ENCODE measurements around the gene ABCB9.

The ABCB9 gene

DNA sequence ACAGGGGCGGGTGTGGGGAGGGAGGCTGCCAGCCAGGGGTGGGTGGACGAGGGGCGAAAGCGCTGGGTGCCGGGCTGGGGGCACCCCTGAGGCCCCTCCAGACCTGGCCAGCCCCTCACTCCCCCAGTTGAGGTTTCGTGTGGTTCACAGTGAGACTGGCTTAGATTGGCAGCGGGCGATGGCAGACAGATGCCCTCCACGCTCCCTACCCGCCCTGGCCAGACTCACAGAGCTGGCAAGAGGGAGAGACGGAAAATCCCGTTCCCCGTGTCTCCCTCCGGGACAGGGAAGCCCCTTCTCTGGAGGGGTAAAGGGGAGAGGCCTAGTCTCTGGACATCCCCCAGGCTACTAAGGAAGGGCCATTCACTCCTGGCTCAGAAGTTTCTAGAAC lies 37.1 kb downstream of the ABCB9 start:
- H3K9me2 ChIP-seq (replicated peaks; ENCODE audit: control insufficient read depth, low read length) = no peaks in the 10 kb centered on the region
- H3K79me2 ChIP-seq (ENCODE audit: control insufficient read depth, low read length) = no peaks in the 10 kb centered on the region
- H3K9me3 ChIP-seq (ENCODE audit: control insufficient read depth, insufficient read depth, low read length) = no peaks in the 10 kb centered on the region
- no peak overlapping the region for H3K4me2 ChIP-seq (ENCODE audit: low read length)
- TF ChIP-seq EZH2phosphoT487 (IDR thresholded peaks at IDR 0.05; ENCODE audit: borderline replicate concordance, low read length) = no peak
- no peaks in the 10 kb centered on the region for H3K27me3 ChIP-seq (ENCODE audit: control insufficient read depth, low read length)
- H3K36me3 ChIP-seq (ENCODE audit: control insufficient read depth, low read length) = no peaks in the 10 kb centered on the region
- no peak overlapping the region for H3K27ac ChIP-seq (ENCODE audit: low read depth, low read length)
- H3K4me3 ChIP-seq (ENCODE audit: low read length) = no peak overlapping the region
- H4K20me1 ChIP-seq (ENCODE audit: control insufficient read depth, insufficient read depth, low read depth, low read length) = no peaks in the 10 kb centered on the region
- H3K4me1 ChIP-seq (ENCODE audit: control insufficient read depth, low read length) = peaks cover 56% of the 10 kb centered on the region
- H3F3A ChIP-seq (ENCODE audit: control insufficient read depth, insufficient read depth) = peaks cover 11% of the 10 kb centered on the region

- H3F3A ChIP-seq (ENCODE audit: control insufficient read depth, insufficient read depth) = peaks cover 6% of the 10 kb centered on the region
- H4K20me1 ChIP-seq (ENCODE audit: control insufficient read depth, insufficient read depth, low read depth, low read length) = no peaks in the 10 kb centered on the region
- no peaks in the 10 kb centered on the region for H3K79me2 ChIP-seq (ENCODE audit: control insufficient read depth, low read length)
- peaks cover 50% of the 10 kb centered on the region for H3K4me1 ChIP-seq (ENCODE audit: control insufficient read depth, low read length)
- no peaks in the 10 kb centered on the region for H3K27me3 ChIP-seq (ENCODE audit: control insufficient read depth, low read length)
- H3K4me3 ChIP-seq (ENCODE audit: low read length) = no peak overlapping the region
- no peaks in the 10 kb centered on the region for H3K9me2 ChIP-seq (replicated peaks; ENCODE audit: control insufficient read depth, low read length)
- no peaks in the 10 kb centered on the region for H3K9me3 ChIP-seq (ENCODE audit: control insufficient read depth, insufficient read depth, low read length)
- no peak overlapping the region for H3K4me2 ChIP-seq (ENCODE audit: low read length)
- no peak overlapping the region for H3K27ac ChIP-seq (ENCODE audit: low read depth, low read length)
- H3K36me3 ChIP-seq (ENCODE audit: control insufficient read depth, low read length) = no peaks in the 10 kb centered on the region
- TF ChIP-seq EZH2phosphoT487 (IDR thresholded peaks at IDR 0.05; ENCODE audit: borderline replicate concordance, low read length) = no peak
- TF ChIP-seq CTCF (IDR thresholded peaks at IDR 0.05; ENCODE audit: low read depth, low read length, poor library complexity, severe bottlenecking) = no peak
Measured at GRCh38 chr12:122928404-122929147, 37.7 kb downstream of the ABCB9 start.

GRCh38 chr12:122927756-122928403 lies 38.4 kb downstream of the ABCB9 start:
- Histone ChIP-seq H3K36me3 (ENCODE audit: control insufficient read depth, low read length) (no peaks in the 10 kb centered on the region), H3K4me3 (ENCODE audit: low read length) (0 out of 2 replicates have a peak overlapping the region, but pooled peaks have one; percentile 23), H3K4me2 (ENCODE audit: low read length) (peak overlapping the region; percentile 47), H3K27ac (ENCODE audit: low read depth, low read length) (no peak overlapping the region), H4K20me1 (ENCODE audit: control insufficient read depth, insufficient read depth, low read depth, low read length) (no peaks in the 10 kb centered on the region), H3K4me1 (ENCODE audit: control insufficient read depth, low read length) (peaks cover 43% of the 10 kb centered on the region), H3F3A (ENCODE audit: control insufficient read depth, insufficient read depth) (peaks cover 2% of the 10 kb centered on the region), H3K9me3 (ENCODE audit: control insufficient read depth, insufficient read depth, low read length) (no peaks in the 10 kb centered on the region), H3K27me3 (ENCODE audit: control insufficient read depth, low read length) (no peaks in the 10 kb centered on the region), H3K9me2 (replicated peaks; ENCODE audit: control insufficient read depth, low read length) (no peaks in the 10 kb centered on the region), H3K79me2 (ENCODE audit: control insufficient read depth, low read length) (no peaks in the 10 kb centered on the region)
- no peak for TF ChIP-seq CTCF (IDR thresholded peaks at IDR 0.05; ENCODE audit: low read depth, low read length, poor library complexity, severe bottlenecking)
- no peak for TF ChIP-seq EZH2phosphoT487 (IDR thresholded peaks at IDR 0.05; ENCODE audit: borderline replicate concordance, low read length)

GRCh38 chr12:122921917-122922316 lies 44.3 kb downstream of the ABCB9 start:
- no peak for TF ChIP-seq CTCF (IDR thresholded peaks at IDR 0.05; ENCODE audit: low read depth, low read length, poor library complexity, severe bottlenecking)
- TF ChIP-seq EZH2phosphoT487 (IDR thresholded peaks at IDR 0.05; ENCODE audit: borderline replicate concordance, low read length) = no peak
- no peak overlapping the region for H3K4me3 ChIP-seq (ENCODE audit: low read length)
- H3K79me2 ChIP-seq (ENCODE audit: control insufficient read depth, low read length) = no peaks in the 10 kb centered on the region
- H3K9me2 ChIP-seq (replicated peaks; ENCODE audit: control insufficient read depth, low read length) = no peaks in the 10 kb centered on the region
- H3F3A ChIP-seq (ENCODE audit: control insufficient read depth, insufficient read depth) = no peaks in the 10 kb centered on the region
- no peaks in the 10 kb centered on the region for H3K27me3 ChIP-seq (ENCODE audit: control insufficient read depth, low read length)
- no peak overlapping the region for H3K27ac ChIP-seq (ENCODE audit: low read depth, low read length)
- no peaks in the 10 kb centered on the region for H3K36me3 ChIP-seq (ENCODE audit: control insufficient read depth, low read length)
- no peaks in the 10 kb centered on the region for H4K20me1 ChIP-seq (ENCODE audit: control insufficient read depth, insufficient read depth, low read depth, low read length)
- H3K4me1 ChIP-seq (ENCODE audit: control insufficient read depth, low read length) = peaks cover 9% of the 10 kb centered on the region
- H3K4me2 ChIP-seq (ENCODE audit: low read length) = no peak overlapping the region
- no peaks in the 10 kb centered on the region for H3K9me3 ChIP-seq (ENCODE audit: control insufficient read depth, insufficient read depth, low read length)

All from DOHH2 (cell line).